AG04449 (cell line): ENCODE measurements around the gene KRT28.

Source experiments
- CTCF ChIA-PET: fragments of 350-600 bp; formaldehyde crosslinking; extraction: SDS; loops from one replicate; lab custom pipeline; 2021; ENCODE audit warnings: antibody characterized with exemption; lab: Yijun Ruan, JAX
- POLR2A ChIA-PET: fragments of 400-600, 350-600 bp; formaldehyde crosslinking; extraction: SDS; loops from one replicate; lab custom pipeline; 2020; ENCODE audit warnings: antibody characterized with exemption, inconsistent platforms; lab: Yijun Ruan, JAX
- DNase-seq: peaks from one replicate; pipeline ENCODE4 v3.0.0-alpha.2; 2010; ENCODE audit warnings: low read depth, low spot score
- H3K4me3 ChIP-seq: 2 replicates; pipeline ENCODE4 v1.5.1; 2011; ENCODE audit warnings: low read depth, mild to moderate bottlenecking, control low read depth, low read length
- TF ChIP-seq, protein P1 (sequence below): IDR thresholded peaks from one replicate; pipeline ENCODE4 v1.5.1; 2011; ENCODE audit warnings: mild to moderate bottlenecking, moderate library complexity, low read length, control low read depth, inconsistent platforms; ENCODE audit not compliant: insufficient read depth; ENCODE audit errors: missing control alignments

Gene KRT28

DNA sequence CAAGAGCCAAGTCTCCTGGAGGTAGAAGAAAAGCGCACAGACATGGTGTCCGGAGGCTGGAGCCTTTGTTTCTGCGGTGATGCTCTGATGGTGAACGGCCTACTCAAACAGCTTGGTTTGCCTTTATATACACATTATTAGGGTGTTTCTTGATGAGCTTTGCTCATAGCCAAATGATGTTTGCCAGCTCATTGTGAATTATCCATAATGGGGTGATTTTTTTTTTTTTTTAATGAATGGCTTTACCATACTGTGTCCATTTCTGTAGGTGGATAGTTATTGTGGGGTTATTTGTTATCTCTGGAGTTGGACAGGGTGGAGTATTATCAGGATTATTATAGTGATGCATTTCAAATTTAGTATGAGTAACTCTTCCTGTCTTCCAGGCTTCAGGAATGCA is 17.3 kb downstream of the KRT28 start, which contains the start of gene KRT27:
KRT27 (minus strand) TSS at position 101 of the 400 bp plus-strand sequence; CDS start at position 44, 57 bp downstream.
- H3K4me3 ChIP-seq = no peak within 1 kb of the TSS
- DNase-seq = no peak
- TF ChIP-seq, protein P1, sequence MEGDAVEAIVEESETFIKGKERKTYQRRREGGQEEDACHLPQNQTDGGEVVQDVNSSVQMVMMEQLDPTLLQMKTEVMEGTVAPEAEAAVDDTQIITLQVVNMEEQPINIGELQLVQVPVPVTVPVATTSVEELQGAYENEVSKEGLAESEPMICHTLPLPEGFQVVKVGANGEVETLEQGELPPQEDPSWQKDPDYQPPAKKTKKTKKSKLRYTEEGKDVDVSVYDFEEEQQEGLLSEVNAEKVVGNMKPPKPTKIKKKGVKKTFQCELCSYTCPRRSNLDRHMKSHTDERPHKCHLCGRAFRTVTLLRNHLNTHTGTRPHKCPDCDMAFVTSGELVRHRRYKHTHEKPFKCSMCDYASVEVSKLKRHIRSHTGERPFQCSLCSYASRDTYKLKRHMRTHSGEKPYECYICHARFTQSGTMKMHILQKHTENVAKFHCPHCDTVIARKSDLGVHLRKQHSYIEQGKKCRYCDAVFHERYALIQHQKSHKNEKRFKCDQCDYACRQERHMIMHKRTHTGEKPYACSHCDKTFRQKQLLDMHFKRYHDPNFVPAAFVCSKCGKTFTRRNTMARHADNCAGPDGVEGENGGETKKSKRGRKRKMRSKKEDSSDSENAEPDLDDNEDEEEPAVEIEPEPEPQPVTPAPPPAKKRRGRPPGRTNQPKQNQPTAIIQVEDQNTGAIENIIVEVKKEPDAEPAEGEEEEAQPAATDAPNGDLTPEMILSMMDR = no peak
- CTCF ChIA-PET = interaction anchor here (1.1 kb wide), 1 partner anchor 884 kb away, joined by 3 read pairs; no protein-coding TSS in a partner anchor
- POLR2A ChIA-PET = no interaction called here

DNA sequence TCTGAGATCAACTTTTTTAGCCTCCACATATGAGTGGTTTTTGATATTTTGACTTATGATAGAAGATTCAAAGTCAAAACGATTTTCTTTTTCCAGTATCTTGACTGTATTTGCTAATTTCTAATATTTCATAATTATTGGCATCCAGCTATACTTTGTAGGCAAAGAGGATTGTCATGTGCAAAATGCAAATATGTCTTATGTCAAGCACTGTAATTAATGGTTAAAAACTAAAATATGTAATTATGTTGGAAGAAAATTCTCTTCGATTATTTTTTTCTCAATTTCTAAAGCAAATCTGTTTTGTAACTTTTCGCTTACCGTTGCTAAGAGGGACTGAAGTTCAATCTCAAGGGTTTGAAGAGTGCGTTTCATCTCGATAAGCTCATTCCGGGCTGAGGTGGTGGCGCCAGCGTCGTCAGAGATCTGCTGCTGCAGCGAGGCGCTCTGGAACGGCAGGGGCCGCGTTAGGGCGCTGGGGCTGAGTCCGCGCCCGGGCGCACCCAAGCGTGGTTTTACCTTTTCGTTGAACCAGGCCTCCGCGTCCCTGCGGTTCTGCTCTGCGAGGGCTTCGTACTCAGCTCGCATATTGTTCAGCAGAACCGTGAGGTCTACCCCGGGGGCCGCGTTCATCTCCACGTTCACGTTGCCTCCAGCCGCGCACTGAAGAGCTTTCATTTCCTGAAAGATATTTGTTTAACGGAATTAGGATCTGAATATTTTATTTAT is 20.4 kb downstream of the KRT28 start:
- TF ChIP-seq, protein P1 = no peak
- POLR2A ChIA-PET = no interaction called here
- no peak for DNase-seq
- H3K4me3 ChIP-seq = peak overlapping the region; percentile 38
- CTCF ChIA-PET = interaction anchor here (0.6 to 1.6 kb wide), 5 partner anchors 9 to 888 kb away, joined by 3 to 6 read pairs (median 3); no protein-coding TSS in a partner anchor

DNA sequence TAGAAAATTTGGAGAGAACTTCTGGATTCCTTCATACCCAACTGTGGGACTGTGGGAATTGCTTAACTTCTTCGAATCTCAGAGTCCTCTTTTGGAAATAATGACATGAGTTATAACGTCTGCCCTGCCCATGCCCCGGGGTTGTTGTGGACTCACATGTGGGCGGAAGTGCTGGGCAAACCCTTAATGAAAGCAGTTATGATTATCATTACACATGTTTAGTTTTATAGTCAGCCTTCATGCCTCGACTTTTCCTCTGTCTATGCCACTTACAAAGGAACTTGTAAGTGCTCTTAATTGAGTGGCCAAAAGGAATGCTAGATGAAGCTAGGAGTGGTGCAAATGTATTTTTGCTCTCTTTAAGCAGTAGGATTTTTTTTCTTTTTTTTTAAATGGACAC is 21.3 kb downstream of the KRT28 start:
- H3K4me3 ChIP-seq = no peak overlapping the region
- CTCF ChIA-PET = interaction anchor here (0.6 to 0.9 kb wide), 2 partner anchors 97 to 889 kb away, joined by 3 read pairs; no protein-coding TSS in a partner anchor
- POLR2A ChIA-PET = no interaction called here
- DNase-seq = no peak
- TF ChIP-seq, protein P1 = no peak

DNA sequence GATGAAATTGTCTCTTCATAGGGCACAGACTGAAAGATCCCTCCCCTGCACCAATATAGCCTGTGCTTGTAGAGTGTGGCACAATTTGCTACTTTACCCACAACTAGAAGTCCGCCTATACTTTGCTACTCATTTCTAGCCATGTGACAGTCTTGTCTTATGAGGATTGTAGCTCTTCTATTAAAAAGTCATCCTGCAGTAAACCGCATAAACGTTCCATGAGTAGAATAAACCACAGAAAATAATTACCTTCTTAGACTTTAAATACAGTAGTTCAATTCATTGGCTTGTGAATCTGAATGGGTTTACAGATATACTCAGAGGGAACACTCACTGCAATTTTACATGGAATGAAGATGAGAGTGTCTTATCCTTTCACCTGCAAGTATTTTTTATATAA is 21.8 kb downstream of the KRT28 start:
- H3K4me3 ChIP-seq = no peak overlapping the region
- POLR2A ChIA-PET = no interaction called here
- no peak for DNase-seq
- TF ChIP-seq, protein P1 = no peak
- CTCF ChIA-PET = no interaction called here

DNA sequence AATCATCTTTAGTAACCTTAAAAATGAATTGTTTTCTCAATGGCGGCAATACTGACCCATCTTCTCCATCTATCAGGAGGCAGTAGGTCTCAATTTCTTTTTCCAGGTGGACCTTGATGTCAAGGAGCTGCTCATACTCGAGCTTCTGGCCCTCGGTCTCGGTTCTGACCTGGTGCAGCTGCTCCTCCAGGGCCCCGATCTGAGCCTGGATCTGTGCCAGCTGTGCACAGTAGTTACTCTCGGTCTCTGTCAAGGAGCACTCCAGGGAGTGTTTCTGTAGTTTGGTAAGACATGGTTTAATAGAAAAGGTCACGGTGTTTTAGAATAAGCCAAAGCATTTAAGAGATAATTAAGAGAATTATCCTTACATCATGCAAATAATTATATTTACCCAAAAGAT is 22.3 kb downstream of the KRT28 start:
- TF ChIP-seq, protein P1 = no peak
- no peak overlapping the region for H3K4me3 ChIP-seq
- no peak for DNase-seq
- POLR2A ChIA-PET = no interaction called here
- CTCF ChIA-PET = interaction anchor here (2.1 kb wide), 1 partner anchor 158 kb away, joined by 9 read pairs; no protein-coding TSS in a partner anchor

DNA sequence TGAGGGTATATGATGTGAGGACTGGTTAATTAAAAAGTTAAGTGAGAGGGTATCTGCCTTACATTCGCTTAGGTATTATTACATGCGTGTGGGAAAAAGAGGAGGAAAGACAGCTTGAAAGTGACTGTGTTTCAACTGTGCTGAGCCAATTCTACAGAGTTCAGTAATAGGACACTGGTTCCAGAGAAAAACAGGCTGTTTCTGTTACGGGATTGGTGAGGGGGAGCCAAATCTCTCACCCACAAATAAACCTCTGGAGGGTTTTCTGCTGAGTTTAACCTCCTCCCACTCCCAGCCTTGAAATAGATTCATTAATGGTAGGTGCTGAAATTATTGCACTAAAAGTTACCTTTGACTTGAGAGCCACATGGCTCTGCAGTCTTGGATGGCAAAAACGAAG is 23.8 kb downstream of the KRT28 start:
- ChIA-PET CTCF (interaction anchor here (1.5 to 2.1 kb wide), 2 partner anchors 16 to 157 kb away, joined by 6 to 9 read pairs; no protein-coding TSS in a partner anchor), POLR2A (no interaction called here)
- no peak overlapping the region for H3K4me3 ChIP-seq
- no peak for DNase-seq
- TF ChIP-seq, protein P1 = no peak
